Caki2 (cell line): Measurements from ENCODE around the gene RNF186. TPM values are rescaled to one million over a fixed set of nuclear protein-coding genes. Genes with fewer than 3 reads are reported as not detected.
"Not testable (repeated sequence)": the region's sequence is repeated elsewhere in the genome, so short reads cannot be mapped to it uniquely, and the experiment has no call there.

ENCODE experiments used
- DNase-seq: peaks from one replicate; pipeline ENCODE4 v3.0.0-alpha.2; 2015; ENCODE audit warnings: low read depth
- in situ Hi-C: cut with HindIII; loops from 2 replicates; pipeline ENCODE4 v1.10.0; 2016; ENCODE audit warnings: low sequenced_read_pairs, low pct_unique_long_range_greater_than_20kb, mixed read lengths
- total RNA-seq: library from RNA; depleted of rRNA; stranded (reverse); fragments of >200 nt; shearing (Covaris generic); gene quantifications from 2 replicates; pipeline ENCODE4 v1.2.3, GENCODE V29; 2014; ENCODE audit warnings: low replicate concordance

Gene RNF186
- total RNA-seq, 1 experiment from 2014 or later = not detected

DNA sequence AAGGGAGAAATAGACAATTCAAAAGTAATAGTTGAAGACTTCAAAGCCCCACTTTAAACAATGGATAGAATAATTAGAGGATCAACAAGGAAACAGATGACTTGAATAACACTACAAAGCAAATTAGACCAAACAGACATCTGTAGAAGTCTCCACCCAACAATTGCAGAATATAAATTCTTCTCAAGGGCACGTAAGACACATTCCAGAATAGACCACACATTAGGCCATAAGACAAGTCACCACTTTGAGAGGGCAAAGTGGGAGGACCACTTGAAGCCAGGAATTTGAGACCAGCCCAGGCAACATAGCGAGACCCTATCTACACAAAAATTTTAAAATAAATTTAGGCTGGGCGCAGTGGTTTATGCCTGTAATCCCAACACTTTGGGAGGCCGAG is 20.5 kb upstream of the RNF186 start:
- DNase-seq = no peak
- in situ Hi-C loops = no loop called here

- DNase-seq = no peak
- in situ Hi-C loops = no loop called here
These were observed 16.4 kb upstream of the RNF186 start for GRCh38 chr1:19831441-19831840.

- no peak for DNase-seq
- in situ Hi-C loops = no loop called here
These were observed 13.5 kb upstream of the RNF186 start for GRCh38 chr1:19828546-19828945.

DNA sequence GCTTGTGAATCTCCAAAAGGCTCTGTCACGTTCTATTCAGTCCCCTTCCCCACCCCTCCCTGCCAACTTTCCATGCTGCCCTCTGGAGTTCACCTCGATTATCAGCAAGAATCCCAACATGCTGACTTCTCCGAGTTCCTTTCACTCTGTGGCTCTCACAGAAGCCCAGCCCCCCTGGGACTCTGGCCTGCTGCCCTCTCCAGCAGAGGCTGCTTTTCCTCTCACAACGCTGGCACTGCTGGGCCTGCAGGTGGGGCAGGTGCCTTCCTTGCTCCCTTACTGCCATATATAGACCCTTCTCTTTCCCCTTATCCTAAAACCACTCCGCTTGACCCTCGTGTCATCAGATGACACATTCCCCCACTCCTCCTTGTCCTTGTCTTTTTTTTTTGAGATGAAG is 10.2 kb upstream of the RNF186 start:
- in situ Hi-C loops = no loop called here
- no peak for DNase-seq

DNA sequence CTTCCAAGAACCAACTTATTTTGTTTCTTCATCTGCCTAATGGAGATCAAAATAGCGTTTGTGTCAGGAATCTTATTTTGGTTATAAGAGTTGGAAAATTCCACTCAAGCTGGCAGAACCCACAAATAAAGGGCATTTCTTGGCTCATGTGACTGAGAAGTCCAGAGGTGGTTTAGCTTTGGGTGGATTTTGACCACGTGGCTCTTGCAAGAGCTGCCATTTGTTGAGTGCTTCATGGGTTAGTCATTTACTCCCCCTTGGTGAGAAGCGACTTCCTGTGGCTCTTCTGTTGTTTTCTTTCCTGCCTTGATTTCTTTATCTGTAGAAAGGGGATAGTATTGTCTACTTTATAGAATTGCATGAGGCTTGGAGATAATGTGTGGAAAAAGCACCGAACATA is 9.5 kb upstream of the RNF186 start:
- no peak for DNase-seq

DNA sequence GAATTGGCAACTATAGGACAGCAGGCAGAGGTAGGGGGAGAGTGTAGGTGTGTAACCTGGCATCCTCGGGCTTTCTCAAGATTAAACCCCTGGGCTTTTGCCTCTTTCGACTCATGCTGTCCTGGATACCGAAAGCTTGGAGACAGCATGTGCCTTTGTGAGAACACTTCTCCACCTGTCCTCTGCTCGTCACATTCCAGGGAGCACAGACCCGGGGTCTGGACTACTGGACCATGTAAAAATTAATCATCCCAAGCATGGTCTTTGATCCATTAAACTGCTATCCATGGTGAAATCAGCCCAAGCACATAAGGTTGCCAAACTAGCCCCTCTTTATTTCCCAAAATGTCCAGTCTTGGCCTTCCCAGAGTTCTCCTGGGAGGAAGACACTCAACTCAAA is 9.0 kb upstream of the RNF186 start:
- in situ Hi-C loops = no loop called here

More for the DNA sequence above, 9.5 kb upstream of the RNF186 start:
- in situ Hi-C loops = no loop called here

DNA sequence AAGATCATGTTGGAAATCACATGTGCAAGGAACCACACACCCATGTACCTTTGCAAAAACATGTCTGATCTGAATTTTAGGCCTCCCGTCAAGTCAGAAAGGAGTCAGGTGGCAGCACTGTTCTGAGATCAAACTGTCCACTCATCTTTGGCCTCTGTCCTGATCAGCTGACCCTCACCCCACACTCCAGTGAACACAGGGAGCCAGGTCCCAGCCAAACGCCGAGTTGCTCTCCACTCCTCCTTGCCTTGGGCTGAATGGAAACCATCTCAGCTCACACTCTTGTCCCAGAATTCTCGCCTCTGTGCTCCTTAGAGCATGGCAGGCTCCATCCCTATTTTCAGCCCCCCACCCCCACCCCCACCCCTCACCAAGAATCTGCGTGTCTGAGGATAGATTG is 4.6 kb upstream of the RNF186 start:
- in situ Hi-C loops = no loop called here
- DNase-seq = no peak

More for the DNA sequence above, 9.0 kb upstream of the RNF186 start:
- DNase-seq = no peak

GRCh38 chr1:19818324-19818723 is 3.2 kb upstream of the RNF186 start:
- in situ Hi-C loops = no loop called here
- no peak for DNase-seq

- in situ Hi-C loops = no loop called here
- no peak for DNase-seq
These were observed 2.1 kb upstream of the RNF186 start for GRCh38 chr1:19817160-19817559.

DNA sequence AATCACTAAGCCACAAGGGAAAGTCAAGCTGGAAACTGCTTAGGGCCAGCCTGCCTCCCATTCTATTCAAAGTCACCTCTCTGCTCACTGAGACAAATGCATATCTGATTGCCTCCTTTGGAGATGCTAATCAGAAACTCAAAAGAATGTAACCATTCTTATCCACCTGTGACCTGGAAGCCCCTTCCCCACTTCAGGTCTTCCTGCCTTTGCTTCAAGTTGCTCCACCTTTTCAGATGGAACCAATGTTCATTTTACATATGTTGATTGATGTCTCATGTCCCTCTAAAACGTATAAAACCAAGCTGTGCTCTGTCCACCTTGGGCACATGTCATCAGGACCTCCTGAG is 1.6 kb upstream of the RNF186 start:
- in situ Hi-C loops = not testable (repeated sequence)

DNA sequence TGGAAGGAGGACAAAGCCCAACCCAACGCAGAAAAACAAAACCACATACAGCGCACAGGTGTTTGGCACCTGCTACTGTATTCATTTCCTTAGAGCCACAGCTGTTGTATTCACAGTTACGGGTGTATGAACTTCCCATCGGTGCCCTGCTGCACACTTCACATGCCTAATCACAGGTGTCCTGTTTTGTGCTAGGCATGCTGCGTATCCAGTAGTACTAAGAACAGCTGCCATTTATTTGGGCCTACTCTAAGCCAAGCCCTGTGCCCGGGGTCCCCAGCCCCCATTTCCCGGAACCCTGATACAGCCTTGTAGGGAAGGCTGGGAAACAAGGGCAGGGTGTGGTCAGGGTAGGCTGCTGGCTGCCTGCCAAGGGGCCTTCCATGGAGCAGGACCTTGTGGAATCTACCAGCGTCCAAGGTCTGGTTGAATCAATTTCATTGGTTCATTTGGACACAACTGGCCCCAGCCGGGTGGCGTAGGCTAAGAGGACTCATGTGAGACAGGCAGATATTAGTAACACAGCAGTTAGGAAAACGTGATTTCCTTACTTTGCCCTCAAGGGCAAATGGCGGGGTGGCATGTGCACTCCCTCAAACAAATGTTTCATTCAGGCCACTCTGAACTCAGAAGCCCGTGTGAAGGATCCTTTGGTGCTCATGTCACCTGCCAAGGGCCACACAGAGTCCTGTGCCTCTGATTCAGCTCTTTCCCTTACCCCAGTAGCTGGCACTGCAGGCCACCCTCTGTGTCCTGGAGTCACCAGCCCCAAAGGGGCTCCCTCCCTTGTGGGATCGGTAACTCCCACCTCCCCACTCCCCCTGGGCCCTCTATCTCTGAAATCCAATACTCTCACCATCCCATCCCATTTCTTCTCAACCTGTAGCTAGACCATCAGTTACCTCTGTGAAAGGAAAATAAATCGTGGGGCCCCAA is 986 bp upstream of the RNF186 start:
- in situ Hi-C loops = no loop called here
- DNase-seq = no peak

More for the DNA sequence above, 1.6 kb upstream of the RNF186 start:
- DNase-seq = not testable (repeated sequence)

GRCh38 chr1:19814244-19814661 is 830 bp downstream of the RNF186 start:
- in situ Hi-C loops = no loop called here
- no peak for DNase-seq

DNA sequence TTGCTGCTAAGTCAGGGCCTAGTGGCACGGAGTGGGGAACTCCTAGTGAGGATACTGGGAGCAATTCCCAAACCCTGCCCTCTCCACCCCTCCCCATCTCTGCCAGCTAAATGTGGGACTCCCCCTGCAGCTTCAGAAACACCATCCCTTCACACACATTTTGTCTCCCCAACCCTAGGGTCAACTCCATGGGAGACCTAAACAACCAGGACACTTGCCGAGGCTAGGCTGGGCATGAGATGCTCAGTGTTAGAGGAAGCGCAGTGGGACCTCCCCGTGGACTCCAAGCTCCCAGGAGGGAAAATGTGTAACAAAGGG is 1.5 kb downstream of the RNF186 start:
- DNase-seq = no peak
- in situ Hi-C loops = no loop called here

DNA sequence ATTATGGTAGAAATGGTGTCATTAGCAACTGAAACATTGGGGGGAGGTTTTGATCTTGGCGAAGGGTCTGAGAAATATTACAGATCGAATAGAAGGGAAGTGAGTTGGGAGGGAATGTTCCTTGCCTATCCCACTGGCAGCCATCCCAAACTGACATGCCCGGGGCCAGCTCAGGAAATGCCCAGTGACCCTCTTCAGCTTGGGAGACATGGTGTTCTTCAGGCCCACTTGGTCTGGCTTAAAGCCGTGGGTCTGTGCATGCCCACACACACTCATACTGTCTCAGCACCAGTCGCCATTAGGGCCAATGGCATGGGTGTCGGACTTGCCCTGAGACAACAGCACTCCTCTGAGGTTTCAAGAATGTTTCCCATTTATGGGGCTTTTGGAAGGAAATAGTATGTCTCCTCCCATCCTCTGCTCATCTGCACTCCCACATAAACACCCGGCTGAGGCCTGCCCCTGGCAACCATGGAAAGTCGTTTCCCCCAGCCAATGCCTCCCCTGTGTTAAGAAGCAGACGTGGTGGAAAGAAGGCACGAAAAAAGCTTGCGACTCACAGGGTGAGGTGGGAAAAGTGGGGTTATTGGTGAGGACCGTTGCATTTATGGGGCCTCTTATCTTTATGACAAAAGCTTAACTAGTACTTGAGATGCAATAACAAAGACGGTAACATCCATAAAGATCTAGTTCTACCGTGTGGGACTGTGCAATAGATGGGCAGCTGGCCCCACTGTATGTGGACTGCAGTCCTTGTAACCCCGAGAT is 2.0 kb downstream of the RNF186 start:
- in situ Hi-C loops = no loop called here
- DNase-seq = no peak

DNA sequence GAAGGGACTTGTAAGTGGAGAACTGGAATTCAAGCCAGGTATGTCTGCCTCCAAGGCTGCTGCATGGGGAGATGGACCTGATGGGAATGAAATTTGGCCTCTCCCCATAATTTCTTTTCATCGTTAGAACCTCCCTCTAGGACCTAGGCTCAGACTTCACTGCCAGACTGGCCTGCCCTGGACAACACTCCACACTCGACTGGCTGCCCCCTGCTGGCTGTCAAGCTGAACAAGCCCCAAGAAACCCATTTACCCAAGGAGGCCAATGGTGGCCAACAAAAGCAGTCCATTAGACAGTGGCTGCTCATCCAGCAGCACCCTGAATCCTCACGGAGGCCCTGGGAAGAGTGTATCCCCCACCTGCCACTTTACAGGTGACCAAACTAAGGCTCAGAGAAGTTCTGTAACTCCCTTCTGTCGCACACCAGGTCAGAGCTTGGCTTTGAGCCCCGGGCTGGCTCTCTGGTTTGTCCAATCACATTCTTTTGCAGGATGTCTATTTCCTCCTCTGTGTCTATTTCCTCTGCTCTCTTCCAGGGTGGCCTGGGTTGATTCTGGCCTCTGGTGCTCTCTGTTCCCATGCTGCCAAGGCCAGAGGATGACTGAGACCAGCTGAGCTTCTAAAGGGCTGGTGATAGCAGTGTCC is 3.8 kb downstream of the RNF186 start:
- in situ Hi-C loops = no loop called here
- DNase-seq = no peak

DNA sequence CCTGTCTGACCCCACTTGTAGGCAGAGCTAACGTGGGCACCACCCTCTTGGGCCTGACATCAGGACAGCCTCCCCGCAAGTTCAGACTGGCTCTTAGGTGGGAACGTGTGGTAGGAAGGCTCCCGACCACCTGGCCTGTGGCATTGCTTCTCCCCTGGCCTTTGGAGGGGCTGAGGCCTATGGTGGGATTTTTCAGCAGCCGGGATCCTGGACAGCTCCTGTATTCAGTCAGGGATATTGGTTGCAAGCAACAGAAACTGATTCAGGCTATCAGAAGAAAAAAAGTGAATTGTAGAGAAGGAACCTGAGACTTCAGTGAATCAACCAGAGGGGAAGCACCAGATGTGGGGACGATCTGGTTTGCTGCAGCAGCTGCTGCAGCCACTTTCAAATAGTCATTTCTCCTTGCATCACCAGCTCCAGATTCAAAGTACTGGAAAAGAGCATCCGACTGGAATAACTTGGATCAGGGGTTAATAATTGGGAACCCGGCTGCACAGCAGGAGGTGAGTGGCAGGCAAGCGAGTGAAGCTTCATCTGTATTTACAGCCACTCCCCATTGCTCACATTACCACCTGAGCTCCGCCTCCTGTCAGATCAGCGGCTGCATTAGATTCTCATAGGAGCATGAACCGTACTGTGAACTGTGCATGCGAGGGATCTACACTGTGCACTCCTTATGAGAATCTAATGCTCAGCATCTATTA is 5.9 kb downstream of the RNF186 start:
- in situ Hi-C loops = no loop called here
- peak; percentile 33 for DNase-seq

DNA sequence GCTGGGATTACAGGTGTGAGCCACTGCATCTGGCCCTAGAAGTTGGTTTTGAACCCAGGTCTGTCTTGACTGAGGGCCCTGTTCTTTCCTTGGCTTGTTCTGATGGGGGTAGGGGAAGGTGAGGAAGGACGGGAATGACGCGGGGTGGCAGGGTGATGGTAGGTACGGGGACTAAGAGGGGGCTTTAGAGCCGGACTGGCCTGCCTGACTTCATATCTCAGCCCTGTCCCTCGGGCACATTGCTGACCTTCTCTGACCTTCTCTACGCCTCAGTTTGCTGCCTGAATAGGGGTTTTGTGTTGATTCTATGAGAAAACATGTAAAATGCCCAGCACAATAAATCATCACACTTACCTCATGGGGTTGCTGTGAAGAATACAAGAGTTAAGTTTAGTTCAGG is 6.7 kb downstream of the RNF186 start:
- no peak for DNase-seq
- in situ Hi-C loops = no loop called here

DNA sequence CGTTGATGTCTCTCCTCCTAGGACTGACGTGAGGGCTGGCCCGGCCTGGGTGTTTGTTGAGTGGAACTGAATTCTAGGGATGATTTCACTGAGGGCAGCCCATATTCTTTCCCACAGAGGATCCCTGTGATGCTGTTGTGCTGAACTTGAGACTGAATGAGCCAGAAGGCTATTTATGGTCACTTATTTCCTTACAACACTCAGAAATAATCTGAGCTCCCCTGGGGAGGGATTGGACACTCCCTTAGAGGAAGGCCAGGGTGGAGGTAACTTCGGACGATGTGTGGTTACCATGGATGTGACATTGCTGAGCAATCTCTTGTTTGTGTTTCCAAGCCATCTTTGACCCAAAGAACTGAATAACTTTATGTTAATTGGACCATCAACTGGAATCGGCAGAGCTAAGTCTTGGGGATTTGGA is 10.2 kb downstream of the RNF186 start:
- peak; percentile 76 for DNase-seq
- in situ Hi-C loops = no loop called here

GRCh38 chr1:19802269-19802668 is 12.8 kb downstream of the RNF186 start:
- DNase-seq = no peak
- in situ Hi-C loops = no loop called here
